Measurements from ENCODE around the gene WDR6. TPM values are rescaled to one million over a fixed set of nuclear protein-coding genes. Genes with fewer than 3 reads are reported as not detected.

Gene WDR6
- total and polyA plus RNA-seq, 9 of the 15 experiments (the other 6 are each of a cell fraction or from before 2014, with no cell fraction given), result 8.9 to 90.6 (median 44.7) TPM

DNA sequence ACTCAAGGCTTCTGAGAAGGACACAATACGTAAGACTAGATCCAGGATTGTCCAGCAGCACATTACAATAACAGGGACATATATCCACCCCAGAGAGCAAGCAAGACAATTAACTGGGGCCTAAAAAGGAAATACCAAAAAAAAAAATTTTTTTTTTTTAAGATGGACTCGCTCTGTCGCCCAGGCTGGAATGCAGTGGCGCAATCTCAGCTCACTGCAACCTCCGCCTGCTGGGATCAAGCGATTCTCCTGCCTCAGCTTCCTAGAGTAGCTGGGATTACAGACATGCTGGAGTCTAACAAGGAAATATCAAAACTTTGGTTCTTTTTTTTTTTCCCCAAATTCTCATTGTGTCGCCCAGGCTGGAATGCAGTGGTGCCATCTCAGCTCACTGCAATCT, 50.8 kb downstream of the WDR6 start:
- Histone ChIP-seq H2AFZ (ENCODE audit: low read depth, low read length) (no peak overlapping the region), H3K4me3 (no peak overlapping the region), H4K20me1 (replicated peaks; ENCODE audit: control insufficient read depth, insufficient read depth, low read length) (no peaks in the 10 kb centered on the region), H3K4me1 (replicated peaks in 1 of 2; ENCODE audit: control insufficient read depth in 2 of 2, insufficient read depth in 2 of 2, low read length in 2 of 2) (peaks cover 3 to 12% of the 10 kb centered on the region in 2 experiments; a peak in 4 of 5 replicates), H3K27me3 (ENCODE audit: control insufficient read depth in 2 of 2, insufficient read depth in 2 of 2, low read length in 2 of 2) (no peaks in the 10 kb centered on the region), H3K27ac (ENCODE audit: extremely low read depth, low read depth, low read length) (no peak overlapping the region), H3K36me3 (ENCODE audit: control insufficient read depth, insufficient read depth, low read length) (peaks cover 57% of the 10 kb centered on the region; the same call in 2 of the 3 replicates), H3K79me2 (ENCODE audit: control insufficient read depth, insufficient read depth, low read length) (peaks cover 18% of the 10 kb centered on the region), H3K9ac (ENCODE audit: insufficient read depth in 1 of 2, low read depth in 2 of 2, low read length in 2 of 2) (no peak overlapping the region), H3K9me3 (replicated peaks; ENCODE audit: control insufficient read depth, insufficient read depth, low read depth, low read length) (no peaks in the 10 kb centered on the region), H3K4me2 (ENCODE audit: insufficient read depth, low read length) (no peak overlapping the region), H3K9me1 (ENCODE audit: control insufficient read depth, insufficient read depth, low read length) (no peaks in the 10 kb centered on the region)
- WGBS (ENCODE audit: insufficient coverage, low coverage, missing lambda C conversion rate), result 100% methylated on average over 6 of the region's 7 CpGs
- DNase-seq (ENCODE audit: extremely low read depth in 1 of 4, low spot score in 3 of 4) (no peak), FAIRE-seq (no peak), ATAC-seq (no peak)
- intact Hi-C loops (cut with micrococcal nuclease) (no loop called here), in situ Hi-C loops (cut with MboI) (no loop called here)
- ChIA-PET CTCF (ENCODE audit: low intra/inter-chr PET ratio) (no interaction called here), POLR2A (interaction anchor here (0.6 to 1.2 kb wide), 3 partner anchors 32 to 1180 kb away, joined by 3 to 5 read pairs (median 4); no protein-coding TSS in a partner anchor)
- no TSS peak for BruUV-seq (replicated peaks)
- TF ChIP-seq, protein P1, sequence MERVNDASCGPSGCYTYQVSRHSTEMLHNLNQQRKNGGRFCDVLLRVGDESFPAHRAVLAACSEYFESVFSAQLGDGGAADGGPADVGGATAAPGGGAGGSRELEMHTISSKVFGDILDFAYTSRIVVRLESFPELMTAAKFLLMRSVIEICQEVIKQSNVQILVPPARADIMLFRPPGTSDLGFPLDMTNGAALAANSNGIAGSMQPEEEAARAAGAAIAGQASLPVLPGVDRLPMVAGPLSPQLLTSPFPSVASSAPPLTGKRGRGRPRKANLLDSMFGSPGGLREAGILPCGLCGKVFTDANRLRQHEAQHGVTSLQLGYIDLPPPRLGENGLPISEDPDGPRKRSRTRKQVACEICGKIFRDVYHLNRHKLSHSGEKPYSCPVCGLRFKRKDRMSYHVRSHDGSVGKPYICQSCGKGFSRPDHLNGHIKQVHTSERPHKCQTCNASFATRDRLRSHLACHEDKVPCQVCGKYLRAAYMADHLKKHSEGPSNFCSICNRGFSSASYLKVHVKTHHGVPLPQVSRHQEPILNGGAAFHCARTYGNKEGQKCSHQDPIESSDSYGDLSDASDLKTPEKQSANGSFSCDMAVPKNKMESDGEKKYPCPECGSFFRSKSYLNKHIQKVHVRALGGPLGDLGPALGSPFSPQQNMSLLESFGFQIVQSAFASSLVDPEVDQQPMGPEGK (CRISPR knock-in tag; IDR thresholded peaks at IDR 0.05; ENCODE audit: borderline replicate concordance), result no peak
- TF ChIP-seq TBL1XR1 (IDR thresholded peaks at IDR 0.05; ENCODE audit: low read length in 2 of 2), result no peak
- no peak for TF ChIP-seq NCOA1 (IDR thresholded peaks at IDR 0.05; ENCODE audit: low read depth)
- TF ChIP-seq, protein P2, sequence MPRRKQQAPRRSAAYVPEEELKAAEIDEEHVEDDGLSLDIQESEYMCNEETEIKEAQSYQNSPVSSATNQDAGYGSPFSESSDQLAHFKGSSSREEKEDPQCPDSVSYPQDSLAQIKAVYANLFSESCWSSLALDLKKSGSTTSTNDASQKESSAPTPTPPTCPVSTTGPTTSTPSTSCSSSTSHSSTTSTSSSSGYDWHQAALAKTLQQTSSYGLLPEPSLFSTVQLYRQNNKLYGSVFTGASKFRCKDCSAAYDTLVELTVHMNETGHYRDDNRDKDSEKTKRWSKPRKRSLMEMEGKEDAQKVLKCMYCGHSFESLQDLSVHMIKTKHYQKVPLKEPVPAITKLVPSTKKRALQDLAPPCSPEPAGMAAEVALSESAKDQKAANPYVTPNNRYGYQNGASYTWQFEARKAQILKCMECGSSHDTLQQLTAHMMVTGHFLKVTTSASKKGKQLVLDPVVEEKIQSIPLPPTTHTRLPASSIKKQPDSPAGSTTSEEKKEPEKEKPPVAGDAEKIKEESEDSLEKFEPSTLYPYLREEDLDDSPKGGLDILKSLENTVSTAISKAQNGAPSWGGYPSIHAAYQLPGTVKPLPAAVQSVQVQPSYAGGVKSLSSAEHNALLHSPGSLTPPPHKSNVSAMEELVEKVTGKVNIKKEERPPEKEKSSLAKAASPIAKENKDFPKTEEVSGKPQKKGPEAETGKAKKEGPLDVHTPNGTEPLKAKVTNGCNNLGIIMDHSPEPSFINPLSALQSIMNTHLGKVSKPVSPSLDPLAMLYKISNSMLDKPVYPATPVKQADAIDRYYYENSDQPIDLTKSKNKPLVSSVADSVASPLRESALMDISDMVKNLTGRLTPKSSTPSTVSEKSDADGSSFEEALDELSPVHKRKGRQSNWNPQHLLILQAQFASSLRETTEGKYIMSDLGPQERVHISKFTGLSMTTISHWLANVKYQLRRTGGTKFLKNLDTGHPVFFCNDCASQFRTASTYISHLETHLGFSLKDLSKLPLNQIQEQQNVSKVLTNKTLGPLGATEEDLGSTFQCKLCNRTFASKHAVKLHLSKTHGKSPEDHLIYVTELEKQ (CRISPR knock-in tag; IDR thresholded peaks at IDR 0.05), result no peak
- TF ChIP-seq, protein P3, sequence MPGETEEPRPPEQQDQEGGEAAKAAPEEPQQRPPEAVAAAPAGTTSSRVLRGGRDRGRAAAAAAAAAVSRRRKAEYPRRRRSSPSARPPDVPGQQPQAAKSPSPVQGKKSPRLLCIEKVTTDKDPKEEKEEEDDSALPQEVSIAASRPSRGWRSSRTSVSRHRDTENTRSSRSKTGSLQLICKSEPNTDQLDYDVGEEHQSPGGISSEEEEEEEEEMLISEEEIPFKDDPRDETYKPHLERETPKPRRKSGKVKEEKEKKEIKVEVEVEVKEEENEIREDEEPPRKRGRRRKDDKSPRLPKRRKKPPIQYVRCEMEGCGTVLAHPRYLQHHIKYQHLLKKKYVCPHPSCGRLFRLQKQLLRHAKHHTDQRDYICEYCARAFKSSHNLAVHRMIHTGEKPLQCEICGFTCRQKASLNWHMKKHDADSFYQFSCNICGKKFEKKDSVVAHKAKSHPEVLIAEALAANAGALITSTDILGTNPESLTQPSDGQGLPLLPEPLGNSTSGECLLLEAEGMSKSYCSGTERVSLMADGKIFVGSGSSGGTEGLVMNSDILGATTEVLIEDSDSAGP (CRISPR knock-in tag; IDR thresholded peaks at IDR 0.05), result no peak
- TF ChIP-seq, protein P4, sequence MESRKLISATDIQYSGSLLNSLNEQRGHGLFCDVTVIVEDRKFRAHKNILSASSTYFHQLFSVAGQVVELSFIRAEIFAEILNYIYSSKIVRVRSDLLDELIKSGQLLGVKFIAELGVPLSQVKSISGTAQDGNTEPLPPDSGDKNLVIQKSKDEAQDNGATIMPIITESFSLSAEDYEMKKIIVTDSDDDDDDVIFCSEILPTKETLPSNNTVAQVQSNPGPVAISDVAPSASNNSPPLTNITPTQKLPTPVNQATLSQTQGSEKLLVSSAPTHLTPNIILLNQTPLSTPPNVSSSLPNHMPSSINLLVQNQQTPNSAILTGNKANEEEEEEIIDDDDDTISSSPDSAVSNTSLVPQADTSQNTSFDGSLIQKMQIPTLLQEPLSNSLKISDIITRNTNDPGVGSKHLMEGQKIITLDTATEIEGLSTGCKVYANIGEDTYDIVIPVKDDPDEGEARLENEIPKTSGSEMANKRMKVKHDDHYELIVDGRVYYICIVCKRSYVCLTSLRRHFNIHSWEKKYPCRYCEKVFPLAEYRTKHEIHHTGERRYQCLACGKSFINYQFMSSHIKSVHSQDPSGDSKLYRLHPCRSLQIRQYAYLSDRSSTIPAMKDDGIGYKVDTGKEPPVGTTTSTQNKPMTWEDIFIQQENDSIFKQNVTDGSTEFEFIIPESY (CRISPR knock-in tag; IDR thresholded peaks at IDR 0.05), result no peak
- TF ChIP-seq NCOA6 (IDR thresholded peaks at IDR 0.05), result no peak
- no peak for TF ChIP-seq RBM15 (IDR thresholded peaks at IDR 0.05; ENCODE audit: insufficient read depth, low read length)
- no peak for TF ChIP-seq PTTG1 (tag; IDR thresholded peaks at IDR 0.05; ENCODE audit: low read depth)
- TF ChIP-seq HSF4 (CRISPR knock-in tag; IDR thresholded peaks at IDR 0.05; ENCODE audit: borderline replicate concordance), result no peak
